H9 (cell line): ENCODE results near the gene IGFBP1. TPM values are rescaled to one million over a fixed set of nuclear protein-coding genes. Genes with fewer than 3 reads are reported as not detected.

Experiments
- DNase-seq: peaks from one replicate; pipeline ENCODE4 v3.0.0-alpha.2; 2017
- H2AFZ ChIP-seq: one replicate; pipeline ENCODE4 v1.6.1; 2013; ENCODE audit warnings: mild to moderate bottlenecking, low read length, control low read depth, moderate library complexity
- H2AK5ac ChIP-seq: 2 replicates; pipeline ENCODE4 v1.6.1; 2013; ENCODE audit warnings: low read length, control low read depth, mixed read lengths; ENCODE audit not compliant: insufficient read length
- H2BK120ac ChIP-seq: one replicate; pipeline ENCODE4 v1.6.1; 2013; ENCODE audit warnings: low read depth, mild to moderate bottlenecking, low read length, control low read depth, inconsistent platforms; ENCODE audit not compliant: poor library complexity, severe bottlenecking
- H2BK12ac ChIP-seq: 2 replicates; pipeline ENCODE4 v1.6.1; 2013; ENCODE audit warnings: low read length, control low read depth, mixed read lengths, low read depth; ENCODE audit not compliant: insufficient read length
- H2BK15ac ChIP-seq: 2 replicates; pipeline ENCODE4 v1.6.1; 2013; ENCODE audit warnings: low read depth, low read length, control low read depth
- H2BK20ac ChIP-seq: one replicate; pipeline ENCODE4 v1.6.1; 2013; ENCODE audit warnings: low read depth, mild to moderate bottlenecking, low read length, control low read depth, inconsistent platforms; ENCODE audit not compliant: poor library complexity, severe bottlenecking
- H2BK5ac ChIP-seq: 2 replicates; pipeline ENCODE4 v1.6.1; 2013; ENCODE audit warnings: low read length, control low read depth, mixed read lengths; ENCODE audit not compliant: insufficient read length
- H3K14ac ChIP-seq: 2 replicates; pipeline ENCODE4 v1.6.1; 2013; ENCODE audit warnings: low read length, control low read depth; ENCODE audit not compliant: insufficient read depth
- H3K18ac ChIP-seq: 2 replicates; pipeline ENCODE4 v1.6.1; 2013; ENCODE audit warnings: low read depth, mild to moderate bottlenecking, mixed read lengths, low read length, control low read depth; ENCODE audit not compliant: insufficient read length
- H3K23ac ChIP-seq: 2 replicates; pipeline ENCODE4 v1.6.1; 2013; ENCODE audit warnings: low read length, control low read depth, mixed read lengths, low read depth; ENCODE audit not compliant: insufficient read length
- H3K23me2 ChIP-seq: 2 replicates; pipeline ENCODE4 v1.6.1; 2013; ENCODE audit warnings: low read depth, mild to moderate bottlenecking, mixed read lengths, low read length, control low read depth; ENCODE audit not compliant: insufficient read length, poor library complexity, severe bottlenecking
- H3K27ac ChIP-seq: 2 replicates; pipeline ENCODE4 v1.5.1; 2013; ENCODE audit warnings: low read length, control low read depth, mixed read lengths, low read depth; ENCODE audit not compliant: insufficient read length
- H3K27me3 ChIP-seq: 2 replicates; pipeline ENCODE4 v1.6.1; 2013; ENCODE audit warnings: low read length, control low read depth, inconsistent platforms; ENCODE audit not compliant: insufficient read depth
- H3K4ac ChIP-seq: 2 replicates; pipeline ENCODE4 v1.6.1; 2013; ENCODE audit warnings: low read depth, mild to moderate bottlenecking, control low read depth, inconsistent platforms, low read length, moderate library complexity
- H3K4me1 ChIP-seq: 2 replicates; pipeline ENCODE4 v1.6.1; 2013; ENCODE audit warnings: low read length, control low read depth, inconsistent platforms; ENCODE audit not compliant: insufficient read depth
- H3K4me2 ChIP-seq: 2 replicates; pipeline ENCODE4 v1.6.1; 2013; ENCODE audit warnings: low read length, control low read depth, mixed read lengths; ENCODE audit not compliant: insufficient read length, insufficient read depth
- H3K56ac ChIP-seq: 2 replicates; pipeline ENCODE4 v1.6.1; 2013; ENCODE audit warnings: low read depth, mild to moderate bottlenecking, mixed read lengths, low read length, control low read depth; ENCODE audit not compliant: insufficient read length
- H3K79me1 ChIP-seq: 2 replicates; pipeline ENCODE4 v1.6.1; 2013; ENCODE audit warnings: low read depth, mild to moderate bottlenecking, moderate library complexity, low read length, control low read depth, inconsistent platforms; ENCODE audit not compliant: insufficient read depth, poor library complexity, severe bottlenecking
- H3K79me2 ChIP-seq: 2 replicates; pipeline ENCODE4 v1.6.1; 2013; ENCODE audit warnings: low read length, control low read depth, inconsistent platforms; ENCODE audit not compliant: insufficient read depth
- H3K9ac ChIP-seq: 2 replicates; pipeline ENCODE4 v1.6.1; 2013; ENCODE audit warnings: low read length, control low read depth, mixed read lengths; ENCODE audit not compliant: insufficient read length; ENCODE audit errors: extremely low read depth
- H3K9me3 ChIP-seq: one replicate; pipeline ENCODE4 v1.6.1; 2013; ENCODE audit warnings: low read depth, low read length, inconsistent platforms; ENCODE audit not compliant: control insufficient read depth
- H3T11ph ChIP-seq: one replicate; pipeline ENCODE4 v1.6.1; 2013; ENCODE audit warnings: mild to moderate bottlenecking, low read length, control low read depth, inconsistent platforms
- H4K20me1 ChIP-seq: one replicate; pipeline ENCODE4 v1.6.1; 2013; ENCODE audit not compliant: control insufficient read depth, insufficient read length, insufficient read depth
- H4K5ac ChIP-seq: 2 replicates; pipeline ENCODE4 v1.6.1; 2013; ENCODE audit warnings: low read depth, mild to moderate bottlenecking, mixed read lengths, low read length, control low read depth; ENCODE audit not compliant: insufficient read length
- H4K8ac ChIP-seq: replicated peaks from 2 replicates; pipeline ENCODE4 v1.6.1; 2013; ENCODE audit warnings: low read length, control low read depth, mixed read lengths, low read depth; ENCODE audit not compliant: insufficient read length
- H4K91ac ChIP-seq: 2 replicates; pipeline ENCODE4 v1.6.1; 2013; ENCODE audit warnings: low read depth, mild to moderate bottlenecking, moderate library complexity, mixed read lengths, low read length, control low read depth; ENCODE audit not compliant: insufficient read length
- H3K27ac Mint-ChIP-seq, 3 experiments: 2 replicates in 2 of 3; 3 replicates in 1 of 3; pipeline ENCODE4 v1.8.0; 2020 to 2021; ENCODE audit warnings: mixed read lengths in 3 of 3, mild to moderate bottlenecking in 1 of 3, moderate library complexity in 1 of 3
- H3K27me3 Mint-ChIP-seq: 2 replicates; pipeline ENCODE4 v1.8.0; 2021; ENCODE audit warnings: low read depth, mild to moderate bottlenecking, moderate library complexity, mixed read lengths
- H3K36me3 Mint-ChIP-seq, 3 experiments: 2 replicates in 2 of 3; 3 replicates in 1 of 3; pipeline ENCODE4 v1.8.0; 2020 to 2021; ENCODE audit warnings: low read depth in 3 of 3, mixed read lengths in 3 of 3; ENCODE audit not compliant: insufficient read depth in 1 of 3
- H3K4me1 Mint-ChIP-seq, 2 experiments: 2 replicates each; pipeline ENCODE4 v1.8.0; 2020; ENCODE audit warnings: mixed read lengths in 2 of 2
- H3K4me3 Mint-ChIP-seq, 2 experiments: 2 replicates in 1 of 2; 3 replicates in 1 of 2; pipeline ENCODE4 v1.8.0; 2020 to 2021; ENCODE audit warnings: mild to moderate bottlenecking in 2 of 2, mixed read lengths in 2 of 2, moderate library complexity in 1 of 2
- H3K9me3 Mint-ChIP-seq, 2 experiments: 2 replicates in 1 of 2; 3 replicates in 1 of 2; pipeline ENCODE4 v1.8.0; 2020; ENCODE audit warnings: mild to moderate bottlenecking in 2 of 2, mixed read lengths in 2 of 2, moderate library complexity in 1 of 2
- WGBS: extraction: QIAGEN DNeasy Blood & Tissue Kit; methylation state at CpG from one replicate; pipeline ENCODE4 v1.1.7; 2013; ENCODE audit warnings: missing lambda C conversion rate, low lambda C conversion rate, mixed read lengths; ENCODE audit not compliant: insufficient read length; ENCODE audit errors: extremely low coverage; 5-methylcytosine and 5-hydroxymethylcytosine counted together
- total RNA-seq: library from RNA; stranded (reverse); gene quantifications from 2 replicates; pipeline ENCODE4 v1.2.1, GENCODE V29; 2021
- TF ChIP-seq, protein P1 (sequence below): fragments of 200-600 bp; sonication (generic); conservative IDR thresholded peaks from 3 replicates; pipeline ENCODE4 v1.8.0; 2021; ENCODE audit warnings: antibody characterized with exemption, mild to moderate bottlenecking

IGFBP1 gene
- total RNA-seq, 1 experiment from 2014 or later: not detected

GRCh38 chr7:45869426-45869825, 18.9 kb upstream of the IGFBP1 start:
- H2BK5ac ChIP-seq: no peak overlapping the region
- no peak overlapping the region for H3K56ac ChIP-seq
- no peak overlapping the region for H3K4me3 Mint-ChIP-seq
- no peak overlapping the region for H2BK20ac ChIP-seq
- H3K36me3 Mint-ChIP-seq: no peaks in the 10 kb centered on the region; a peak in 1 of 7 replicates
- TF ChIP-seq, protein P1, sequence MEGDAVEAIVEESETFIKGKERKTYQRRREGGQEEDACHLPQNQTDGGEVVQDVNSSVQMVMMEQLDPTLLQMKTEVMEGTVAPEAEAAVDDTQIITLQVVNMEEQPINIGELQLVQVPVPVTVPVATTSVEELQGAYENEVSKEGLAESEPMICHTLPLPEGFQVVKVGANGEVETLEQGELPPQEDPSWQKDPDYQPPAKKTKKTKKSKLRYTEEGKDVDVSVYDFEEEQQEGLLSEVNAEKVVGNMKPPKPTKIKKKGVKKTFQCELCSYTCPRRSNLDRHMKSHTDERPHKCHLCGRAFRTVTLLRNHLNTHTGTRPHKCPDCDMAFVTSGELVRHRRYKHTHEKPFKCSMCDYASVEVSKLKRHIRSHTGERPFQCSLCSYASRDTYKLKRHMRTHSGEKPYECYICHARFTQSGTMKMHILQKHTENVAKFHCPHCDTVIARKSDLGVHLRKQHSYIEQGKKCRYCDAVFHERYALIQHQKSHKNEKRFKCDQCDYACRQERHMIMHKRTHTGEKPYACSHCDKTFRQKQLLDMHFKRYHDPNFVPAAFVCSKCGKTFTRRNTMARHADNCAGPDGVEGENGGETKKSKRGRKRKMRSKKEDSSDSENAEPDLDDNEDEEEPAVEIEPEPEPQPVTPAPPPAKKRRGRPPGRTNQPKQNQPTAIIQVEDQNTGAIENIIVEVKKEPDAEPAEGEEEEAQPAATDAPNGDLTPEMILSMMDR: no peak
- no peak overlapping the region for H3K27ac Mint-ChIP-seq
- no CpG with 5 or more reads among the region's 4 CpGs for WGBS
- no peak overlapping the region for H3K4ac ChIP-seq
- no peak overlapping the region for H3K23ac ChIP-seq
- no peaks in the 10 kb centered on the region for H3K27me3 ChIP-seq
- no peaks in the 10 kb centered on the region for H3K79me2 ChIP-seq
- peaks cover 0 to 2% of the 10 kb centered on the region in 2 experiments; a peak in 1 of 5 replicates for H3K9me3 Mint-ChIP-seq
- H4K8ac ChIP-seq: no peak overlapping the region
- no peak overlapping the region for H3T11ph ChIP-seq
- H4K5ac ChIP-seq: no peak overlapping the region
- H3K23me2 ChIP-seq: no peaks in the 10 kb centered on the region
- H3K27me3 Mint-ChIP-seq: peaks cover 12% of the 10 kb centered on the region
- no peak overlapping the region for H4K91ac ChIP-seq
- no peak overlapping the region for H2BK12ac ChIP-seq
- no peaks in the 10 kb centered on the region for H3K4me1 Mint-ChIP-seq
- H2AFZ ChIP-seq: no peak overlapping the region
- DNase-seq: no peak
- no peak overlapping the region for H3K4me2 ChIP-seq
- no peaks in the 10 kb centered on the region for H3K9me3 ChIP-seq
- H3K18ac ChIP-seq: no peak overlapping the region
- no peaks in the 10 kb centered on the region for H3K4me1 ChIP-seq
- no peaks in the 10 kb centered on the region for H4K20me1 ChIP-seq
- H2BK15ac ChIP-seq: no peak overlapping the region
- no peak overlapping the region for H3K9ac ChIP-seq
- no peaks in the 10 kb centered on the region for H3K79me1 ChIP-seq
- no peak overlapping the region for H3K14ac ChIP-seq
- no peak overlapping the region for H3K27ac ChIP-seq
- no peak overlapping the region for H2BK120ac ChIP-seq
- no peak overlapping the region for H2AK5ac ChIP-seq
